SU-DHL-6 (cell line): ENCODE results near the gene UTF1.

ENCODE experiments used
- H2AFZ ChIP-seq: fragments of 200-600 bp; sonication (generic); 2 replicates; pipeline ENCODE4 v1.6.1; 2014; ENCODE audit warnings: low read depth, mild to moderate bottlenecking, moderate library complexity, mixed read lengths, antibody characterized with exemption, low read length; ENCODE audit not compliant: severe bottlenecking
- H3F3A ChIP-seq: fragments of 200-600 bp; shearing (Covaris generic); 2 replicates; pipeline ENCODE4 v1.6.0; 2016; ENCODE audit warnings: antibody characterized with exemption, mild to moderate bottlenecking; ENCODE audit not compliant: insufficient read depth
- H3K27ac ChIP-seq: fragments of 200-600 bp; sonication (generic); 2 replicates; pipeline ENCODE4 v1.5.1; 2016; ENCODE audit warnings: low read depth, mild to moderate bottlenecking, low read length, moderate library complexity, mixed read lengths
- H3K27me3 ChIP-seq: fragments of 200-600 bp; sonication (generic), shearing (Covaris generic); 2 replicates; pipeline ENCODE4 v1.6.0; 2014; ENCODE audit warnings: mild to moderate bottlenecking, low read length
- H3K36me3 ChIP-seq: fragments of 200-600 bp; sonication (generic); 2 replicates; pipeline ENCODE4 v1.6.1; 2014; ENCODE audit warnings: mild to moderate bottlenecking, low read length, mixed read lengths
- H3K4me2 ChIP-seq: fragments of 300-600, 200-600 bp; shearing (Covaris generic), sonication (generic); 2 replicates; pipeline ENCODE4 v1.6.0; 2014; ENCODE audit warnings: low read length, low read depth, mild to moderate bottlenecking; ENCODE audit not compliant: poor library complexity, severe bottlenecking
- H3K4me3 ChIP-seq: fragments of 200-600 bp; sonication (generic); 2 replicates; pipeline ENCODE4 v1.5.1; 2014; ENCODE audit warnings: antibody characterized with exemption, low read length, mild to moderate bottlenecking, mixed read lengths; ENCODE audit not compliant: insufficient read depth, poor library complexity, severe bottlenecking
- H3K79me2 ChIP-seq: fragments of 200-600 bp; sonication (generic); 2 replicates; pipeline ENCODE4 v1.6.1; 2014; ENCODE audit warnings: mild to moderate bottlenecking, low read length, moderate library complexity; ENCODE audit not compliant: insufficient read depth
- H3K9ac ChIP-seq: fragments of 200-600 bp; sonication (generic); 2 replicates; pipeline ENCODE4 v1.7.0; 2014; ENCODE audit warnings: mild to moderate bottlenecking, low read length
- H3K9me2 ChIP-seq: fragments of 200-600 bp; sonication (generic); replicated peaks from 2 replicates; pipeline ENCODE4 v1.6.1; 2014; ENCODE audit warnings: low read length; ENCODE audit not compliant: insufficient read depth
- H3K9me3 ChIP-seq: fragments of 200-600 bp; sonication (generic); 2 replicates; pipeline ENCODE4 v1.6.1; 2014; ENCODE audit warnings: low read length, mixed read lengths; ENCODE audit not compliant: insufficient read depth
- H4K20me1 ChIP-seq: fragments of 200-600 bp; sonication (generic); 2 replicates; pipeline ENCODE4 v1.6.1; 2014; ENCODE audit warnings: low read depth, mild to moderate bottlenecking, antibody characterized with exemption, low read length, moderate library complexity, mixed read lengths
- CTCF ChIP-seq: fragments of 200-600 bp; sonication (generic); IDR thresholded peaks from one replicate; pipeline ENCODE4 v1.5.1; 2017; ENCODE audit warnings: antibody characterized with exemption, mild to moderate bottlenecking, low read length, moderate library complexity; ENCODE audit not compliant: insufficient read depth, poor library complexity, severe bottlenecking
- EZH2phosphoT487 ChIP-seq: fragments of 200-600 bp; sonication (generic), shearing (Covaris generic); conservative IDR thresholded peaks from 2 replicates; pipeline ENCODE4 v1.6.1; 2018; ENCODE audit warnings: mild to moderate bottlenecking, antibody characterized with exemption, low read length, moderate library complexity, mixed read lengths

The UTF1 gene

GRCh38 chr10:133246236-133246626 is 16.2 kb downstream of the UTF1 start:
- Histone ChIP-seq H3K9ac (no peak overlapping the region), H3K4me3 (no peak overlapping the region), H3K27ac (no peak overlapping the region), H3F3A (no peaks in the 10 kb centered on the region), H3K9me2 (no peaks in the 10 kb centered on the region), H3K27me3 (no peaks in the 10 kb centered on the region), H3K36me3 (no peaks in the 10 kb centered on the region), H3K4me2 (no peak overlapping the region), H2AFZ (no peak overlapping the region), H3K79me2 (no peaks in the 10 kb centered on the region), H3K9me3 (no peaks in the 10 kb centered on the region), H4K20me1 (no peaks in the 10 kb centered on the region)
- TF ChIP-seq EZH2phosphoT487 (no peak), CTCF (no peak)

GRCh38 chr10:133247681-133248333 is 17.8 kb downstream of the UTF1 start:
- Histone ChIP-seq H4K20me1 (no peaks in the 10 kb centered on the region), H3F3A (no peaks in the 10 kb centered on the region), H3K79me2 (no peaks in the 10 kb centered on the region), H3K27ac (no peak overlapping the region), H3K9ac (no peak overlapping the region), H3K9me2 (no peaks in the 10 kb centered on the region), H3K9me3 (no peaks in the 10 kb centered on the region), H3K27me3 (no peaks in the 10 kb centered on the region), H3K4me3 (no peak overlapping the region), H2AFZ (no peak overlapping the region), H3K4me2 (no peak overlapping the region), H3K36me3 (no peaks in the 10 kb centered on the region)
- no peak for TF ChIP-seq CTCF
- TF ChIP-seq EZH2phosphoT487, result no peak

- Histone ChIP-seq H3K4me3 (no peak overlapping the region), H3K79me2 (no peaks in the 10 kb centered on the region), H4K20me1 (no peaks in the 10 kb centered on the region), H3K9me3 (no peaks in the 10 kb centered on the region), H2AFZ (no peak overlapping the region), H3K4me2 (no peak overlapping the region), H3K36me3 (no peaks in the 10 kb centered on the region), H3K9ac (no peak overlapping the region), H3F3A (no peaks in the 10 kb centered on the region), H3K27ac (no peak overlapping the region), H3K9me2 (no peaks in the 10 kb centered on the region), H3K27me3 (no peaks in the 10 kb centered on the region)
- TF ChIP-seq EZH2phosphoT487, result no peak
- TF ChIP-seq CTCF, result no peak
Measured at GRCh38 chr10:133248334-133248715, 18.3 kb downstream of the UTF1 start.
